MCF 10A (cell line): ENCODE measurements around the gene INTU. TPM values are rescaled to one million over a fixed set of nuclear protein-coding genes. Genes with fewer than 3 reads are reported as not detected.
A peak's percentile ranks its signal among the peaks of the same experiment; 100 is the strongest.

Experiments used
- BruUV-seq: library from RNA; stranded (reverse); fragments of 400-500 nt; replicated peaks from 2 replicates; lab custom pipeline; 2021; lab: Mats Ljungman, UMichigan
- CTCF ChIA-PET: fragments of 300-600 bp; sonication (Branson Sonifier 250); formaldehyde crosslinking; extraction: SDS; loops from one replicate; lab custom pipeline; 2021; ENCODE audit warnings: antibody characterized with exemption, inconsistent platforms; lab: Yijun Ruan, JAX
- POLR2A ChIA-PET: fragments of 300-600, 350-650 bp; sonication (Branson Sonifier 250); formaldehyde crosslinking; extraction: SDS; loops from one replicate; lab custom pipeline; 2020; ENCODE audit warnings: antibody characterized with exemption, inconsistent platforms; lab: Yijun Ruan, JAX
- DNase-seq: peaks from one replicate; pipeline ENCODE4 v3.0.0-alpha.2; 2018; ENCODE audit not compliant: unreplicated experiment
- H3K27ac Mint-ChIP-seq: one replicate; pipeline ENCODE4 v1.8.0; 2022; ENCODE audit warnings: mild to moderate bottlenecking, low read depth, mixed read lengths; ENCODE audit not compliant: unreplicated experiment
- H3K27me3 Mint-ChIP-seq: one replicate; pipeline ENCODE4 v1.8.0; 2022; ENCODE audit warnings: mixed read lengths; ENCODE audit not compliant: insufficient read depth, unreplicated experiment
- H3K36me3 Mint-ChIP-seq: one replicate; pipeline ENCODE4 v1.8.0; 2022; ENCODE audit warnings: mild to moderate bottlenecking, moderate library complexity, mixed read lengths; ENCODE audit not compliant: insufficient read depth, unreplicated experiment
- H3K4me1 Mint-ChIP-seq: one replicate; pipeline ENCODE4 v1.8.0; 2022; ENCODE audit warnings: mixed read lengths; ENCODE audit not compliant: insufficient read depth, unreplicated experiment
- H3K4me3 Mint-ChIP-seq: one replicate; pipeline ENCODE4 v1.8.0; 2022; ENCODE audit warnings: mild to moderate bottlenecking, moderate library complexity, mixed read lengths; ENCODE audit not compliant: unreplicated experiment
- H3K9me3 Mint-ChIP-seq: one replicate; pipeline ENCODE4 v1.8.0; 2022; ENCODE audit warnings: mixed read lengths; ENCODE audit not compliant: unreplicated experiment
- intact Hi-C: fragments of 100-400 bp; cut with micrococcal nuclease; formaldehyde crosslinking; loops from 2 replicates; pipeline ENCODE4 v1.14.1; 2022
- total RNA-seq: library from RNA; stranded (reverse); gene quantifications from 2 replicates; pipeline ENCODE4 v1.2.3, GENCODE V29; 2022
- TF ChIP-seq, protein P1 (sequence below): fragments of 200-600 bp; IDR thresholded peaks from one replicate; pipeline ENCODE4 v1.8.0; 2022; ENCODE audit warnings: antibody characterized with exemption, mild to moderate bottlenecking; ENCODE audit not compliant: unreplicated experiment

The INTU gene
- total RNA-seq, 1 experiment from 2014 or later, result 5.9 TPM

- Mint-ChIP-seq H3K27ac (no peak overlapping the region), H3K36me3 (no peaks in the 10 kb centered on the region), H3K27me3 (no peaks in the 10 kb centered on the region), H3K4me1 (peaks cover 17% of the 10 kb centered on the region), H3K4me3 (no peak overlapping the region), H3K9me3 (no peaks in the 10 kb centered on the region)
- intact Hi-C loops, result no loop called here
- ChIA-PET CTCF (interaction anchor here (1.1 to 1.7 kb wide), 4 partner anchors 30 to 59 kb away, joined by 3 to 9 read pairs (median 4); no protein-coding TSS in a partner anchor), POLR2A (interaction anchor here (0.9 to 2.7 kb wide), 4 partner anchors 13 to 54 kb away, joined by 3 to 16 read pairs (median 4); partner anchors contain the start of gene INTU)
- TF ChIP-seq, protein P1, sequence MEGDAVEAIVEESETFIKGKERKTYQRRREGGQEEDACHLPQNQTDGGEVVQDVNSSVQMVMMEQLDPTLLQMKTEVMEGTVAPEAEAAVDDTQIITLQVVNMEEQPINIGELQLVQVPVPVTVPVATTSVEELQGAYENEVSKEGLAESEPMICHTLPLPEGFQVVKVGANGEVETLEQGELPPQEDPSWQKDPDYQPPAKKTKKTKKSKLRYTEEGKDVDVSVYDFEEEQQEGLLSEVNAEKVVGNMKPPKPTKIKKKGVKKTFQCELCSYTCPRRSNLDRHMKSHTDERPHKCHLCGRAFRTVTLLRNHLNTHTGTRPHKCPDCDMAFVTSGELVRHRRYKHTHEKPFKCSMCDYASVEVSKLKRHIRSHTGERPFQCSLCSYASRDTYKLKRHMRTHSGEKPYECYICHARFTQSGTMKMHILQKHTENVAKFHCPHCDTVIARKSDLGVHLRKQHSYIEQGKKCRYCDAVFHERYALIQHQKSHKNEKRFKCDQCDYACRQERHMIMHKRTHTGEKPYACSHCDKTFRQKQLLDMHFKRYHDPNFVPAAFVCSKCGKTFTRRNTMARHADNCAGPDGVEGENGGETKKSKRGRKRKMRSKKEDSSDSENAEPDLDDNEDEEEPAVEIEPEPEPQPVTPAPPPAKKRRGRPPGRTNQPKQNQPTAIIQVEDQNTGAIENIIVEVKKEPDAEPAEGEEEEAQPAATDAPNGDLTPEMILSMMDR, result no peak
- peak; percentile 3 for DNase-seq
- BruUV-seq, result no TSS peak
These were observed 53.9 kb downstream of the INTU start for GRCh38 chr4:127686658-127687057.

- Mint-ChIP-seq H3K4me1 (peaks cover 17% of the 10 kb centered on the region), H3K27ac (no peak overlapping the region), H3K9me3 (no peaks in the 10 kb centered on the region), H3K27me3 (no peaks in the 10 kb centered on the region), H3K4me3 (no peak overlapping the region), H3K36me3 (peaks cover 5% of the 10 kb centered on the region)
- no peak for DNase-seq
- POLR2A ChIA-PET, result interaction anchor here (0.9 to 2.7 kb wide), 2 partner anchors 12 to 55 kb away, joined by 3 to 16 read pairs; partner anchors contain the start of gene INTU
- intact Hi-C loops, result no loop called here
- BruUV-seq, result no TSS peak
- CTCF ChIA-PET, result interaction anchor here (0.7 to 1.7 kb wide), 3 partner anchors 18 to 59 kb away, joined by 3 to 9 read pairs (median 3); no protein-coding TSS in a partner anchor
- TF ChIP-seq, protein P1, result no peak
These were observed 54.8 kb downstream of the INTU start for GRCh38 chr4:127687580-127687979.

DNA sequence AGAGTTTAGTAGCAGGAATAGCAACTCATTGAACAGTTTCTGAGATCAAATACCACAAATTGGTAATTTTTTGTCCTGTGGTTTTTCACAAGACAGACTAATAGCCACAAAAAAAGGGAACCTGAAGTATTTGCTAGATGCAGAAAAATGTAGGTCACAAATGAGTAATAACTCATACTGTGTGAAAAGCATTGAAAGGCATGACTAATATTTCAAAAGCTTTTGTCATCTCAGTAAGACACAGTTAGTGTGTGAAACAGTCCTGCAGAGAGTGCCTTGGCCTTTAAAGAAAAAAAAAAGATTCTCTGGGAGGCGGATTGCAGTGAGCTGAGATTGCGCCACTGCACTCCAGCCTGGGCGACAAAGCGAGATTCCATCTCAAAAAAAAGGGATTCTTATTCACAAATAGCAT lies 66.0 kb downstream of the INTU start:
- peak; percentile 84 for DNase-seq
- no peaks in the 10 kb centered on the region for H3K27me3 Mint-ChIP-seq
- BruUV-seq, result no TSS peak
- POLR2A ChIA-PET, result interaction anchor here (1.0 to 5.1 kb wide), 6 partner anchors 11 to 85 kb away, joined by 3 to 40 read pairs (median 6); partner anchors contain the start of gene INTU
- no peak overlapping the region for H3K27ac Mint-ChIP-seq
- TF ChIP-seq, protein P1, result no peak
- H3K4me1 Mint-ChIP-seq, result peaks cover 5% of the 10 kb centered on the region
- intact Hi-C loops, result loop anchor here (5.0 kb wide), 1 partner anchor 66 kb away; the partner anchor contains the start of gene INTU
- CTCF ChIA-PET, result interaction anchor here (0.6 to 1.1 kb wide), 4 partner anchors 34 to 1936 kb away, joined by 3 to 4 read pairs (median 4); no protein-coding TSS in a partner anchor
- H3K36me3 Mint-ChIP-seq, result peaks cover 7% of the 10 kb centered on the region
- H3K9me3 Mint-ChIP-seq, result peaks cover 7% of the 10 kb centered on the region
- peak overlapping the region; percentile 59 for H3K4me3 Mint-ChIP-seq

DNA sequence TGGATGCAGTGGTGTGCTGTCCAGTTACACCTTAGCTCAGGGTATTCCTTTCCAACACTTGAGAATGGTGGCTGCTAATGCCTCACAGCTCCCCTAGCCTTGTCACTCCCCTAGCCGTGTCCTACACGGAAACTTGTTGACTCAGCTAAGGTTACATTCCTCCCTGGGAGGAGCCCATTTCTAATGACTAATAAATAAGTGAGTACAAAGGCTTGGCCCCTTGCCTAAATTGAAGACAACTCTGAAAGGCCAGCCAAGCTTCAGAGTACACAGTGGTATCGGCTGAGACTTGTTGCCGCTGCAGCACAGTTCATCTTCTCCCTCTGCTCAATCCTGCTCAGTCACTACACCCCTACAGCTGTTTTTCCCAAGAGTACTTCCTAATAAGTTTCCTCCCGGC lies 76.2 kb downstream of the INTU start:
- Mint-ChIP-seq H3K27ac (peak overlapping the region; percentile 78), H3K9me3 (no peaks in the 10 kb centered on the region), H3K27me3 (no peaks in the 10 kb centered on the region), H3K4me3 (peak overlapping the region; percentile 49), H3K36me3 (peaks cover 6% of the 10 kb centered on the region), H3K4me1 (peaks cover 15% of the 10 kb centered on the region)
- peak; percentile 94 for DNase-seq
- TF ChIP-seq, protein P1, result no peak
- no TSS peak for BruUV-seq
- intact Hi-C loops, result no loop called here
- POLR2A ChIA-PET, result interaction anchor here (0.8 to 2.6 kb wide), 16 partner anchors 10 to 80 kb away, joined by 3 to 40 read pairs (median 4); partner anchors contain the start of genes HSPA4L and INTU
- CTCF ChIA-PET, result interaction anchor here (0.6 to 0.9 kb wide), 5 partner anchors 9 to 29 kb away, joined by 3 to 5 read pairs (median 3); no protein-coding TSS in a partner anchor
